ENCODE data around the gene RBL2.
A peak's percentile ranks its signal among the peaks of the same experiment; 100 is the strongest.
"Not testable (repeated sequence)": the region's sequence is repeated elsewhere in the genome, so short reads cannot be mapped to it uniquely, and the experiment has no call there.

The RBL2 gene, protein sequence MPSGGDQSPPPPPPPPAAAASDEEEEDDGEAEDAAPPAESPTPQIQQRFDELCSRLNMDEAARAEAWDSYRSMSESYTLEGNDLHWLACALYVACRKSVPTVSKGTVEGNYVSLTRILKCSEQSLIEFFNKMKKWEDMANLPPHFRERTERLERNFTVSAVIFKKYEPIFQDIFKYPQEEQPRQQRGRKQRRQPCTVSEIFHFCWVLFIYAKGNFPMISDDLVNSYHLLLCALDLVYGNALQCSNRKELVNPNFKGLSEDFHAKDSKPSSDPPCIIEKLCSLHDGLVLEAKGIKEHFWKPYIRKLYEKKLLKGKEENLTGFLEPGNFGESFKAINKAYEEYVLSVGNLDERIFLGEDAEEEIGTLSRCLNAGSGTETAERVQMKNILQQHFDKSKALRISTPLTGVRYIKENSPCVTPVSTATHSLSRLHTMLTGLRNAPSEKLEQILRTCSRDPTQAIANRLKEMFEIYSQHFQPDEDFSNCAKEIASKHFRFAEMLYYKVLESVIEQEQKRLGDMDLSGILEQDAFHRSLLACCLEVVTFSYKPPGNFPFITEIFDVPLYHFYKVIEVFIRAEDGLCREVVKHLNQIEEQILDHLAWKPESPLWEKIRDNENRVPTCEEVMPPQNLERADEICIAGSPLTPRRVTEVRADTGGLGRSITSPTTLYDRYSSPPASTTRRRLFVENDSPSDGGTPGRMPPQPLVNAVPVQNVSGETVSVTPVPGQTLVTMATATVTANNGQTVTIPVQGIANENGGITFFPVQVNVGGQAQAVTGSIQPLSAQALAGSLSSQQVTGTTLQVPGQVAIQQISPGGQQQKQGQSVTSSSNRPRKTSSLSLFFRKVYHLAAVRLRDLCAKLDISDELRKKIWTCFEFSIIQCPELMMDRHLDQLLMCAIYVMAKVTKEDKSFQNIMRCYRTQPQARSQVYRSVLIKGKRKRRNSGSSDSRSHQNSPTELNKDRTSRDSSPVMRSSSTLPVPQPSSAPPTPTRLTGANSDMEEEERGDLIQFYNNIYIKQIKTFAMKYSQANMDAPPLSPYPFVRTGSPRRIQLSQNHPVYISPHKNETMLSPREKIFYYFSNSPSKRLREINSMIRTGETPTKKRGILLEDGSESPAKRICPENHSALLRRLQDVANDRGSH

DNA sequence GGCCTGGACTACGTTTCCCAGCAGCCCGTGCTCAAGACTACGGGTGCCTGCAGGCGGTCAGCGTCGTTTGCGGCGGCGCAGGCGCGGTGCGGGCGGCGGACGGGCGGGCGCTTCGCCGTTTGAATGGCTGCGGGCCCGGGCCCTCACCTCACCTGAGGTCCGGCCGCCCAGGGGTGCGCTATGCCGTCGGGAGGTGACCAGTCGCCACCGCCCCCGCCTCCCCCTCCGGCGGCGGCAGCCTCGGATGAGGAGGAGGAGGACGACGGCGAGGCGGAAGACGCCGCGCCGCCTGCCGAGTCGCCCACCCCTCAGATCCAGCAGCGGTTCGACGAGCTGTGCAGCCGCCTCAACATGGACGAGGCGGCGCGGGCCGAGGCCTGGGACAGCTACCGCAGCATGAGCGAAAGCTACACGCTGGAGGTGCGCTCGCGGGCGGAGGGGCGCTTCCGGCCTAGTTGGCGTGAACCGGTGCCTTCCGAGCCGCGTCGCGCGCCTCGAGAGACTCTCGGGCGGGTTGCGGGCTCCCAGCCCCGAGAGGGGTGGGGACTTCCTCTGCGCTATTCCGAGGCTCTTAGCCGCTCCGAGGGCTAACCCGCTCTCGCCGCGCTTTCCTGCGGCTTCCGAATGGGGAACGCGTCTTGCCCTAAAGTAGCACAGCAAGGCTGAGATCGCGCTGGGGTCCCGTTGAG lies at the start of gene RBL2:
TSS of gene RBL2 (plus strand) at position 95 of the 689 bp plus-strand sequence. CDS start at position 181, 86 bp downstream.
- peak; percentile 29 for DNase-seq (ENCODE audit: low read depth)

DNA sequence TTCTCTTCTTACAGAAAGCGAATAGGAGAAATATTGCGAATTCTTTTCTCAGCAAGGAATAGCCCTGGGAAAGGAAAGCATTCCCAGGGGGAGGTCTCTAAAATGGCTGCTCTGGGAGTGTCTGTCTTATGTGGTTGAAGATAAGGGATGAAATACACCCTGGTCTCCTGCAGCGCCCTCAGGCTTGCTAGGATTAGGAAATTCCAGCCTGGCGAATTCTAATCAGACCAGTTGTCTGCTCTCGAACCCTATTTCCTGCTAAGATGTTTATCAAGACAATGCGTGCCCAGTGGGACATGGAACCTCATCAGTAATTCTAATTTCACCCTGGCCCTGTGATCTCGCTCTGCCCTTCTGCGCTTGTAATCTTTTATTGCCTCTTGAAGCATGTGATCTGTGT lies 49.7 kb upstream of the RBL2 start:
- DNase-seq (ENCODE audit: low read depth): not testable (repeated sequence)

DNA sequence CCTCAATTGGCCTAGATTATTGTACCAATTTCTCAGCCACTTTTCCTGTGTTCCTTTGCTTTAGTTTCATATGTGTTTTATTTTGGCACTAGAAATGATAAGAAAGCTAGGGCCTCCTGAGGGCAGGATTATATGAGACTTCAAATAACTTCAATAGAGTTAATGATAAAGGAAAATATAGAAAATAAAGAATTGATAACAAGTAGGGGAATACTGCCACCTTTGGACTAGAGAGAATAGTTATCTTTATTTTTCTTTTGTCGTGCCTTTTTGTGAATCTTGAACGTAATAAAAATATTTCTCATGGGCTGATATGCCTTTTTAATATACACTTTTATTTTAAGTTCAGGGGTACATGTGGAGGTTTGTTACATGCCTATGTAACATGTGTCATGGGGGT lies 29.3 kb upstream of the RBL2 start:
- no peak for DNase-seq (ENCODE audit: low read depth)

DNA sequence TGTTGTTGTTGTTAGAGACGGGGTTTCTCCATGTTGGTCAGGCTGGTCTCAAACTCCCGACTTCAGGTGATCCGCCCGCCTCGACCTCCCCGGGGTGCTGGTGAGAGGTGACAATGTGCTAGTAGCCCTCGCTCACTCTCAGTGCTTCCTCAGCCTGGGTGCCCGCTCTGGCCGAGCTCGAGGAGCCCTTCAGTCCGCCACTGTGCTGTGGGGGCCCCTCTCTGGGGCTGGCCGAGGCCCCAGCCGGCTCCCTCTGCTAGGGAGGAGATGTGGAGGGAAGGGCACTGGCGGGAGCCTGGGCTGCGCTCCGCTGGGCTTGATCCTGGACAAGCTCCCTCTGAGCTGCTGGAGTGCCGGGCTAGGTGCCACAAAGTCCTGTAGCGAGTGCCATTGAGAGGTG lies 21.7 kb upstream of the RBL2 start:
- no peak for DNase-seq (ENCODE audit: low read depth)

DNA sequence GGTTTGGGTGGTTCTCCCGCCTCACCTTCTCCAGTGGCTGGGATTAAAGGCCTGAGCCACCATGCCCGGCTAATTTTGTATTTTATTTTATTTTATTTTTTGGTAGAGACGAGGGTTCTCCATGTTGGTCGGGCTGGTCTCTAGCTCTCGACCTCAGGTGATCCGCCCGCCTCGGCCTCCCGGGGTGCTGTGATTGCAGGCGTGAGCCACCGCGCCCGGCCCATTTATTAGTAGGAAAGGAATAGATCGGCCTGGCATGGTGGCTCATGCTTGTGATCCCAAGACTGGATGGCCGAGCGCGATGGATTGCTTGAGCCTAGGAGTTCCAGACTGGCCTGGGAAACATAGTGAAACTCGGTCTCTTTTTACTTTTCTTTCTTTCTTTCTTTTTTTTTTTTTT lies 20.4 kb upstream of the RBL2 start:
- no peak for DNase-seq (ENCODE audit: low read depth)

DNA sequence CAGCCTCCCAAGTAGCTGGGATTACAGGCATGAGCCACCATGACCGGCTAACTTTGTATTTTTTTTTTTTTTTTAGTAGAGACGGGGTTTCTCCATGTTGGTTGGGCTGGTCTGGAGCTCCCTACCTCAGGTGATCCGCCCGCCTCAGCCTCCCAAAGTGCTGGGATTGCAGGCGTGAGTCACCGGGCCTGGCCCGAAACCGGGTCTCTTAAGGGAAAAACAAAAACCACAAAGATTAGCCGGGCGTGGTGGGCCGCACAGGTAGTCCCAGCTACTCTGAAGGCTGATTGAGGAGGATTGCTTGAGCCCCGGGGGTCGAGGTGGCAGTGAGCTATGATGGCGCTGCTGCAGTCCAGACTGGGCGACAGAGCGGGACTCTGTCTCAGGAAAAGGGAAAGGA lies 19.9 kb upstream of the RBL2 start:
- DNase-seq (ENCODE audit: low read depth): no peak

DNA sequence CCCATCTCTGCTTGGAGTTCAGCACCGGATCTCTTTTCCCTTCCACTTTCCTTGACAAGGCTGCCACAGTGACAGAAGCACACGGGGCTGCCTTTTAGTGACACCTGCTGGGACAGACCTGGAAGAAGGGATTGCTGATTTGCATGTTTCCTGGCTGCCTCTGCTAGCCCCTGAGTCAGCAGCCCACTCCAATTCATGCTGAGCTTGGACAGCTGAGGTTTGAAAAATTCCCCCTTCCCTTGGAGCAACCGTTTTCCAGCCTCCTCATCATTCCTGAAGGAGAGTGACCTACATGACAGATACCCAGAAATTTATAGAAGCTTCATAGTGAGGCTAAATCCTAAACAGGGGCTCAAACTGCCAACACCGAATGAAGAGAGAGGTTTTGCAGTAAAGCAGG lies 18.8 kb upstream of the RBL2 start:
- no peak for DNase-seq (ENCODE audit: low read depth)

DNA sequence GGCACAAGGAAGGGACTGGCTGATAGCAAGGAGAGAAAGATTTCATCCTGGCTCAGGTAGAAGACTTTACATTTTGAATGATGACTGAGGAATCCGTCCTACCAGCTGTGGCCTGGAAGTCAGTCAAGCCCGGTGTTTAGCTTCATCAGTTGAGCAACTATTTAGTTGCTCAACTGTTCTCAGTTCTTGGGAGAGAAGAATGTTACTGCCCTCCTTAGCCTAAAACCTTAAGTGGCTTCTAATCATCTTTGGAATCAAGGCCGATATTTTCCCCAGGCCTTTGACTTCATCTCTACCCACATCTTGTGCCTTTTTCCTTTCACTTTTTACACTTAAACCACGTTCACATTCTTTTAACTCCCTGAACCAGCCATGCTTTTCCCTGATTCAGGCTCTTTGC lies 17.3 kb upstream of the RBL2 start:
- no peak for DNase-seq (ENCODE audit: low read depth)

DNA sequence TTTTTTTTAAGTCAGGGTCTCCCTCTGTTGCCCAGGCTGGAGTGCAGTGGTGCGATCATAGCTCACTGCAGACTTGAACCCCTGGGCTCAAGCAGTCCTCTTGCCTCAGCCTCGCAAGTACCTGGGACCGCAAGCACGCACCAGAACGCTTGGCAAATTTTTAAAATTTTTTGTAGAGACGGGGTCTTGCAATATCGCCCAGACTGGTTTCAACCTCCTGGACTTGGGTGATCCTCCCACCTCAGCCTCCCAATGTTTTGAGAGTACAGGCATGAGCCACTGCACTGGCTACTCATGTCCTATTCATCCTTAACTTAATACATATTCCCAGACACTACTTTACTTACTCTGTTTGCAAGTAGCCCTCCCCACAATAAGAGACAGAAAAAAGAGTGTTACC lies 16.3 kb upstream of the RBL2 start:
- DNase-seq (ENCODE audit: low read depth): no peak

DNA sequence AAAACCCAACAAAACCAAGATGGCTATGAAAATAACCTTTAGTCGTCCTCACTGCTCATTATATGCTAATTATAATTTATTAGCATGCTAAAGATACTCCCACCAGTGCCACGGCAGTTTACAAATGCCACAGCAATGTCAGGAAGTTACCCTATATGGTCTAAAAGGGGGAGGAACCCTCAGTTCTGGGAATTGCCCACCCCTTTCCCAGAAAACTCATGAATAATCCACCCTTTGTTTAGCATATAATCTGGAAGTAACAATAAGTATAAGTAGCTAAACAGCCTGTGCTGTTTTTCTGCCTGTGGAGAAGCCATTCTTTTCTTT lies 14.9 kb upstream of the RBL2 start:
- not testable (repeated sequence) for DNase-seq (ENCODE audit: low read depth)

DNA sequence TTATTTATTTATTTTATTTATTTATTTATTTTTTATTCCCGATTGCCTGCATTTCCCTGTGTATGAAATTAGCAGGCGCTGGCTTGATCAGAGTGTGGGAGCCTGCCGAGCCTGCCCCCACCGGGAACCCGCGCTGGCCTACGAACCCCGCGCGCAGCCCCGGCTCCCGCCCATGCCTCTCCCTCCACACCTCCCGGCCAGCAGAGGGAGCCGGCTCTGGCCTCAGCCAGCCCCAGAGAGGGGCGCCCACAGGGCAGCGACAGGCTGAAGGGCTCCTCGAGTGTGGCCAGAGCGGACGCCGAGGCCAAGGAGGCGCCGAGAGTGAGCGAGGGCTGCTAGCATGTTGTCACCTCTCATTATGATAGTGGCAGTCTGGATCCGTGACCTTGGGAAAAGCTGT lies 13.0 kb upstream of the RBL2 start:
- no peak for DNase-seq (ENCODE audit: low read depth)

DNA sequence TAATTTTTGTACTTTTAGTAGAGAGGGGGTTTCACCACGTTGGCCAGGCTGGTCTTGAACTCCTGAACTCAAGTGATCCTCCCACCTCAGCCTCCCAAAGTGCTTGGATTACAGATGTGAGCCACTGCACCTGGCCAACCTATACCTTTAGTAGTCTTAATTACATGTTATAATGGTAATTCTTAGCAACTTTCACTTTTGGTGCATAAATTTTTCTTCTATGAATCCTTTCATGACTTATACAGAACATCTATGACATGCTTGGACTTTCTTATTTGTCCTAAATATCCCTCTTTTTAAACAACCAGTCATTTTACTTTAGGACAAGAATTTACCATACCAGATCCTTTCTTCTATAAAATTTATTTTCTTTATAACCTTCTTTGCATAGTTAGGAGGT lies 10.3 kb upstream of the RBL2 start:
- DNase-seq (ENCODE audit: low read depth): not testable (repeated sequence)

DNA sequence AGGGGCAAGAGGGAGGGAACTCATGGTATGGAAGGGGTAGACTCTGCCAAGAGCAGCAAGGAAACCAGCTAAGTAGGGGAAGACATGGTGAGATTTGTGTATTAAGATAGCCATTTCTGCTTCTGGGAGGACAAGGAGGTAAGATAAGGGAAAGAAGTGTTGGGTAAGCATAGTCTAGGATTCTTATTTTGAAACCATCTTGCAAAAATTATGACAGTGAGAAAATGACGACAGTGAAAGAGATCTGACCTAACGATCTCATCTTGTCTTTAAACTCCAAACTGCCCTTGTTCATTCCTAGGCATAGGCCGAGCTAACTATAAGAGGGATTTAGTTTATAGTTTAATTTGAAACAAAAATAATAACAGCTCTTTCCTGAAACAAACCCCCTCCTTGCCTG lies 5.6 kb upstream of the RBL2 start:
- no peak for DNase-seq (ENCODE audit: low read depth)

DNA sequence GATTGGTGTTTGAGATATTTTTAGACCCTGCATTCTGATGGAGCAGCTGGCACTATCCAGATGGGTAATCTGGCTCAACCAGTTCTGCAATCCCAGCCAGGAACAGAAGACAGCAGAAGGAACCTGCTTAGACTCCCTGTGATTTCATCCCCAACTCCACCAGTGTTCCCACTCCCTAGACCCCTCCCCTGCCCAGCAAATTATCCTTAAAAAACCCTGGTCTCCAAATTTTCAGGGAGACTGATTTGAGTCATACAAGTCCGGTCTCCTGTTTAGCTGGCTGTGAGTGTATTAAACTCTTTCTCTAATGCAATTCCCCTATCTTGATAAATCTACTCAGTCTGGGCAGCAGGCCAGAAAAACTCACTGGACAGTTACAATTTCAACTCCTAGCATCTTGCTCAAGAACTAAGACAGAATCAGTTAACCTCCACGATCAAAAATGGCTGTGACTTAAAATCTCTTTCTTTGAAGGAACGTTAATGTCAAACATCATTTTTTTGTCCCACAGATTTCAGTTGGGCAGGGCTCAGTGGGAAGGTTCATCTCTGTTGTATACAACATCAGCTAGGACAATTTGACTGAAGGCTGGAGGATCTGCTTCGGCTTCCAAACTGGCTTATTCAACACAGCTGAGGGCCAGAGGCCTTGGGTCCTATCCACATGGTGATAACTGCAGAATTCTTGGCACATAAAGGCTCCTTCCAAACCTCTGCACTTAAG lies 4.9 kb upstream of the RBL2 start:
- DNase-seq (ENCODE audit: low read depth): no peak

DNA sequence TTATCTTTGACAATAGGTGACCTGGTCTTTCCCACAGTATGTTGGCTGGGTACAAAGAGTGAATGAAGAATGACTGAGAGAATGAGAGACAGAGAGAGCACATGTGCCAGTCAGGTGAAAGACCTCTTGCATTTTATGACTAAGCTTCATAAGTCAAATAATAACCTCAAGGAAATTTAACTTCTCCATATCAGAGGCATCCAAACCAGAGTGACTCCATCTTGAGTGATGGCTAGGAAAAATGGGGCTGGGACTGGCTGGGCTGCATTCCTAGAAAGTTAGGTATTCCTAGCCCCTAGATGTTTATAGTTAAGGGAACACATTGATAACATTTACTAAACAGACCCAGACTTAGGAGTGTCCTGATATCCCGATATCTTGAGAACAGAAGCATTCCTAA lies 3.9 kb upstream of the RBL2 start:
- DNase-seq (ENCODE audit: low read depth): no peak

DNA sequence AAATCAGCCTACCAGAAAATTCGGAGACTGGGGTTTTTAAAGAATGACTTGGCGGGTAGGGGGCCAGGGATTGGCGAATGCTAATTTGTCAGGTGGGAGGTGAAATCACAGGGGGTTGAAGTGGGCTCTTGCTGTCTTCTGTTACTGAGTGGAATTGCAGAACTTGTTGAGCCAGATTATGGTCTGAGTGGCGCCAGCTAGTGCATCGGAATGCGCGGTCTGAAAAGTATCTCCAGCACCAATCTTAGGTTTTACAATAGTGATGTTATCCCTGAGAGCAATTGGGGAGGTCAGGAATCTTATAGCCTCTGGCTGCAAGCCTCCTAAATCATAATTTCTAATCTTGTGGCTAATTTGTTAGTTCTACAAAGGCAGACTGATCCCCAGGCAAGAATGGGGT lies 762 bp upstream of the RBL2 start:
- no peak for DNase-seq (ENCODE audit: low read depth)

DNA sequence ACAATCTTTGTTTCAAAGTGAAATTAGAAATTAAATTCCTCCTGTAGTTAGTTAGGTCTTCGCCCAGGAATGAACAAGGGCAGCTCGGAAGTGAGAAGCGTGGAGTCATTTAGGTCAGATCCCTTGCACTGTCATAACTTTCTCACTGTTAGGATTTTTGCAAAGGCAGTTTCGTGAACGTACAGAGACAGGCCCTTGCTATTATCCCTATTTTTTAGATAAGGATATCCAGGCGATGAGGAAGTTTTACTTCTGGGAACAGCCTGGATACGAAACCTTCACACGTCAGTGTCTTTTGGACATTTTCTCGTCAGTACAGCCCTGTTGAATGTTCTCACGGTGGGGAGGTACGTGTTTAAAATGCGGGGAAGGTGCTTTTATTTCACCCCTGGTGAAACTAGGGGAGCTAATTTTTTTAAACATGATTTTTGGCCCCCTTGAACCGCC lies 318 bp upstream of the RBL2 start:
- no peak for DNase-seq (ENCODE audit: low read depth)

DNA sequence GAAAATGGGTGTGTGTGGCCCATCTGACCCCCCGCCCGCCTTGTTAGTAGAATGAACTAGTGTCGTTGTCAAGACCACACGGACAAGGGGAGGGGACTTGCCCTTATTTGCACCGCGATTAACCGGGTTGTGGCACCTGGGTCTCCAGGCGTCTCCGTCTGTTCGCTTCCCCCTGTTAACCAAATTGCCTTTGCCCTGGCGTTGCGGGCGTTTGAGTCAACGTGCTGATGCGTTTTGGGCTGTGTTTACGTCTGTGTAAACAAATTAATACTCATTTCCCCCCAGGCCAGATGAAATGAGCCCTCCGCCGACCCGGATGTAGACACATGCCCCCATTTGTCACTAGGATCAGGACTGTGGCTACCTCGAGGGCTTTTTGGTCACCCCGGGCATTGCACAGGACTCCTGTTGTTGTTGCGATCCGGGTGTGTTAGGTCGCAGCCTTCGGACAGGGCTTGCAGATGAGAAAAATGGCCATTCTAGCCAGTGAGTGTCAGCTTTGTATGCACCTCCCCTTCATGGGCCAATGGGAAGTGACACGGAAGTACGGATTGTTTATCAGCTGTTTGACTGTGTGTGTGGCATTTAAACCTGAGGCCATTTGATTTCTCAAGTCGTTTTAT lies 906 bp downstream of the RBL2 start:
- peak; percentile 53 for DNase-seq (ENCODE audit: low read depth)

DNA sequence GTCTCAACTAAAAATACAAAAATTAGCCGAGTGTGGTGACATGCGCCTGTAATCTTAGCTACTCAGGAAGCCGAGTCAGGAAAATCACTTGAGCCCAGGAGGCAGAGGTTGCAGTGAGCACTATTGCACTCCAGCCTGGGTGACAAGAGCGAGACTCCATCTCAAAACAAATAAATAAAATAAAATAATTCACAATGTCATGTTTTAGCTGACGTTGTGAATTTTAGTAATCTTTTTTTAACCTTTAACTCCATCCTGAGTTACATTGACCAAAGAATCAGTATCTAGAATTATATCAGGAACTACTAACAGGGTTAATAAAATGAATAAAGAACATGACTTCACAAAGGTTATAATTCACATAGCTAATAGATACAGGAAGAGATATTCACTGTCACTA lies 5.9 kb downstream of the RBL2 start:
- no peak for DNase-seq (ENCODE audit: low read depth)

DNA sequence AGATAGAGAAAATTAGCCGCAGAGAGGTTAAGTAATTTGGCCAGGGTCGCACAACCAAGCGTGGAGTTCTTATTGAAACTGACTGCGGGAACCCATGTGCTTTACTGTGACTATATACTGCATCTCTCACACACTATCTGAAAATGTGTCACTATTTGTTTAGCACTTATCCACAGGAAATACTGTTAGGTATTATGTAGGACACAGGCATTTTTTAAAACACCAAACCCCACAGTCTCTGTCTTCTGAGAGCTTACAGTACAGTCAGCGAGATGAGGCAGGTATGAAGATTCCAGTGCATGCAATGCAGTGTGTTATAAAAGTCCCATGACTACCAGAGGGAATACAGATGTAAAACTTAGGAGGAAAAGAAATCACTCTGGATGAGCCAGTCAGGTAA lies 11.3 kb downstream of the RBL2 start:
- DNase-seq (ENCODE audit: low read depth): no peak

DNA sequence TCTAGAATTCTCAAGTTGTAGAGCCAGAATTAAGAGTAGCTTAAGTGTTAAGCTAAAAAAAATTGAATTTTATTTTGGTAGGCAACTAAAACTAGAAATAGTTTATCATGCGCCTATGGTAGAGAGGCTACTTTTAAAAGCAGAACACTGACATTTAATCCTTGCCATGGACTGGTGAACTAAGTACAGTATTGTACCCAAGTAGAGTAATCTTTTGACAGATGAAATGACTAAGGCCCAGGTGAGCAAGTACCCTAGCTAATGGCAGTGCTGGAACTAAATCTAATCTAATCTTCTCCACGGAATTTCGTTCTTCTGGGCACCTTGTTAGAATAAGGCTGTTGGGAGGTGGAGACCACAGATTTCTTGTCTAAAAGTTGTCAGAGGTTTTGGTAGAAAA lies 11.8 kb downstream of the RBL2 start:
- DNase-seq (ENCODE audit: low read depth): no peak

Data from HS-5 (cell line).